Retina (tissue), 1 donor: ENCODE results near the gene ITGB1BP1.

Experiments
- DNase-seq: peaks from one replicate; pipeline ENCODE4 v3.0.0-alpha.2; 2016

ITGB1BP1 gene

GRCh38 chr2:9423100-9423921 lies at the start of gene ITGB1BP1, which contains the start of gene CPSF3:
TSS of gene ITGB1BP1 (minus strand) at chr2:9423528. CDS start at chr2:9418697, 4,831 bp downstream.
TSS of gene CPSF3 (plus strand) at chr2:9423654. CDS start at chr2:9423774, 120 bp downstream.
- DNase-seq = peak; percentile 98

GRCh38 chr2:9472511-9472910 lies 49.2 kb upstream of the ITGB1BP1 start:
- DNase-seq = no peak

- DNase-seq = no peak
Measured at GRCh38 chr2:9471206-9471605, 47.9 kb upstream of the ITGB1BP1 start.

- DNase-seq = no peak
Measured at GRCh38 chr2:9467687-9468086, 44.4 kb upstream of the ITGB1BP1 start.

- DNase-seq = no peak
Measured at GRCh38 chr2:9466147-9466683, 42.9 kb upstream of the ITGB1BP1 start.

GRCh38 chr2:9465170-9465569 lies 41.8 kb upstream of the ITGB1BP1 start:
- DNase-seq = no peak

- no peak for DNase-seq
Measured at GRCh38 chr2:9463698-9464034, 40.3 kb upstream of the ITGB1BP1 start.

GRCh38 chr2:9462886-9463697 lies 39.8 kb upstream of the ITGB1BP1 start:
- no peak for DNase-seq

GRCh38 chr2:9462313-9462712 lies 39.0 kb upstream of the ITGB1BP1 start:
- DNase-seq = no peak

- DNase-seq = no peak
Measured at GRCh38 chr2:9461079-9461478, 37.8 kb upstream of the ITGB1BP1 start.

- no peak for DNase-seq
Measured at GRCh38 chr2:9460441-9461017, 37.2 kb upstream of the ITGB1BP1 start.

GRCh38 chr2:9451231-9451630 lies 27.9 kb upstream of the ITGB1BP1 start:
- no peak for DNase-seq

GRCh38 chr2:9445089-9445488 lies 21.8 kb upstream of the ITGB1BP1 start:
- no peak for DNase-seq

- no peak for DNase-seq
Measured at GRCh38 chr2:9443526-9443925, 20.2 kb upstream of the ITGB1BP1 start.

- no peak for DNase-seq
Measured at GRCh38 chr2:9441556-9441955, 18.2 kb upstream of the ITGB1BP1 start.

GRCh38 chr2:9440058-9440727 lies 16.9 kb upstream of the ITGB1BP1 start:
- DNase-seq = no peak

- no peak for DNase-seq
Measured at GRCh38 chr2:9439536-9439935, 16.2 kb upstream of the ITGB1BP1 start.

- no peak for DNase-seq
Measured at GRCh38 chr2:9434489-9434888, 11.2 kb upstream of the ITGB1BP1 start.

- DNase-seq = no peak
Measured at GRCh38 chr2:9430316-9431293, 7.3 kb upstream of the ITGB1BP1 start.

GRCh38 chr2:9428965-9429577 lies 5.7 kb upstream of the ITGB1BP1 start:
- DNase-seq = no peak
